Thoracic aorta (tissue), 2 donors: ENCODE results near the gene TOX2. TPM values are rescaled to one million over a fixed set of nuclear protein-coding genes. Genes with fewer than 3 reads are reported as not detected.
A peak's percentile ranks its signal among the peaks of the same experiment; 100 is the strongest.

Source experiments
- ATAC-seq: fragments of 150-250 bp; one replicate; pipeline ENCODE4 v1.8.0; 2017; ENCODE audit warnings: low read depth; ENCODE audit not compliant: insufficient number of reproducible peaks, low FRiP score
- DNase-seq: peaks from one replicate; pipeline ENCODE4 v3.0.0-alpha.2; 2020; ENCODE audit warnings: low spot score
- H3K27ac ChIP-seq, 2 donors: fragments of 200-600 bp; sonication (generic); 1 replicate in 1 of 2; 2 replicates in 1 of 2; pipeline ENCODE4 v1.5.1; 2016; ENCODE audit warnings: mild to moderate bottlenecking in 2 of 2, moderate library complexity in 2 of 2
- H3K27me3 ChIP-seq: fragments of 200-600 bp; sonication (generic); replicated peaks from 2 replicates; pipeline ENCODE4 v1.6.0; 2016; ENCODE audit warnings: mild to moderate bottlenecking; ENCODE audit not compliant: insufficient read depth
- H3K36me3 ChIP-seq: fragments of 200-600 bp; sonication (generic); one replicate; pipeline ENCODE4 v1.5.1; 2016
- H3K4me1 ChIP-seq, 2 donors: fragments of 200-600 bp; sonication (generic); 1 replicate in 1 of 2; 2 replicates in 1 of 2; pipeline versions ENCODE4 v1.5.1 to v1.6.0; 2016; ENCODE audit warnings: low read depth in 2 of 2, mild to moderate bottlenecking in 1 of 2; ENCODE audit not compliant: control insufficient read depth in 1 of 2
- H3K4me3 ChIP-seq: fragments of 200-600 bp; sonication (generic); 2 replicates; pipeline ENCODE4 v1.5.1; 2016; ENCODE audit warnings: mild to moderate bottlenecking
- H3K9me3 ChIP-seq: fragments of 200-600 bp; sonication (generic); 2 replicates; pipeline ENCODE4 v1.5.1; 2016
- total RNA-seq, 2 donors: library from RNA; depleted of rRNA; stranded (reverse); fragments of >200 nt; gene quantifications; one replicate each; pipeline versions ENCODE4 v1.1.0 to v1.2.3, GENCODE V29; 2016
- TF ChIP-seq, protein P1 (sequence below): fragments of 200-600 bp; sonication (generic); IDR thresholded peaks from one replicate; pipeline ENCODE4 v1.5.1; 2019; ENCODE audit warnings: antibody characterized with exemption

TOX2 gene
- total RNA-seq, 2 donors from 2014 or later = 4.2 to 14.6 TPM

GRCh38 chr20:44087051-44087856 is 172.6 kb downstream of the TOX2 start:
- TF ChIP-seq, protein P1, sequence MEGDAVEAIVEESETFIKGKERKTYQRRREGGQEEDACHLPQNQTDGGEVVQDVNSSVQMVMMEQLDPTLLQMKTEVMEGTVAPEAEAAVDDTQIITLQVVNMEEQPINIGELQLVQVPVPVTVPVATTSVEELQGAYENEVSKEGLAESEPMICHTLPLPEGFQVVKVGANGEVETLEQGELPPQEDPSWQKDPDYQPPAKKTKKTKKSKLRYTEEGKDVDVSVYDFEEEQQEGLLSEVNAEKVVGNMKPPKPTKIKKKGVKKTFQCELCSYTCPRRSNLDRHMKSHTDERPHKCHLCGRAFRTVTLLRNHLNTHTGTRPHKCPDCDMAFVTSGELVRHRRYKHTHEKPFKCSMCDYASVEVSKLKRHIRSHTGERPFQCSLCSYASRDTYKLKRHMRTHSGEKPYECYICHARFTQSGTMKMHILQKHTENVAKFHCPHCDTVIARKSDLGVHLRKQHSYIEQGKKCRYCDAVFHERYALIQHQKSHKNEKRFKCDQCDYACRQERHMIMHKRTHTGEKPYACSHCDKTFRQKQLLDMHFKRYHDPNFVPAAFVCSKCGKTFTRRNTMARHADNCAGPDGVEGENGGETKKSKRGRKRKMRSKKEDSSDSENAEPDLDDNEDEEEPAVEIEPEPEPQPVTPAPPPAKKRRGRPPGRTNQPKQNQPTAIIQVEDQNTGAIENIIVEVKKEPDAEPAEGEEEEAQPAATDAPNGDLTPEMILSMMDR = no peak
- Histone ChIP-seq H3K9me3 (no peaks in the 10 kb centered on the region), H3K27me3 (no peaks in the 10 kb centered on the region), H3K27ac (no peak overlapping the region), H3K4me1 (peaks cover 0 to 12% of the 10 kb centered on the region in 2 donors), H3K4me3 (no peak overlapping the region), H3K36me3 (no peaks in the 10 kb centered on the region)
- DNase-seq (no peak), ATAC-seq (no peak)

DNA sequence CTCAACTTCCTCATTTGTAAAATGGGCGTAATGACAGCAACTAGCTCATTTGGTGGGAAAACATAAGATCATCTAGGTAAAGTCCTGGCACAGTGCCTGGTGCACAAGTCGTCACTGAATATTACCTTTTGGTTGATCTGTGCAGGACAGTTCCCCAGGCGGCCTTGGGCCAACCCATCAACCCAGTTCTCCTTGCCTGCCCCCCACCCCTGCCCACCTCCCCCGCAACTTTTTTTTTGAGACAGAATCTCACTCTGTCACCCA is 173.1 kb downstream of the TOX2 start:
- ATAC-seq (no peak), DNase-seq (no peak)
- H3K9me3 ChIP-seq = no peaks in the 10 kb centered on the region
- TF ChIP-seq, protein P1 = no peak
- no peaks in the 10 kb centered on the region for H3K36me3 ChIP-seq
- H3K27ac ChIP-seq = no peak overlapping the region
- no peak overlapping the region for H3K4me3 ChIP-seq
- no peaks in the 10 kb centered on the region for H3K27me3 ChIP-seq
- peaks cover 0 to 12% of the 10 kb centered on the region in 2 donors for H3K4me1 ChIP-seq

GRCh38 chr20:44089987-44090674 is 175.5 kb downstream of the TOX2 start:
- ATAC-seq = no peak
- Histone ChIP-seq H3K9me3 (no peaks in the 10 kb centered on the region), H3K36me3 (no peaks in the 10 kb centered on the region), H3K4me3 (no peak overlapping the region), H3K27me3 (no peaks in the 10 kb centered on the region), H3K27ac (no peak overlapping the region), H3K4me1 (peaks cover 0 to 12% of the 10 kb centered on the region in 2 donors)
- TF ChIP-seq, protein P1 = no peak
- no peak for DNase-seq

DNA sequence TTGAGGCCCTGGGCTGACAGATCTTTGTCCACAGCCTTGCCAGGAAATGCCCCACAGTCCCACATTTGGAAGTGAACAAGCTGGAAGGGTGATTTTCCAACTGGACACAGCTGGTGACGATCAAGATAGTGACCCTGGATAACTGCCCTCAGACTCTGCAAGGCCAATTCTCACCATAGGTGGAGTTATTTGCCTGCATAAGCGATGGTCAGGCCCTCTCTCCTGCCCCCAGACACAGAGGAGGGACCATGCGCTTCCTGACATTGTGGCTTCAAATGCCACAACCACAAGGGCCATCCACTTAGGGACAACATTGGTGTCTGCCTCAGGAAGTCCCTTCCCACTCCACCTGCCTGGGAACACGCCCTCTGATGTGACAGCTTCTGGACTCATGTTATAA is 176.4 kb downstream of the TOX2 start:
- ATAC-seq = no peak
- H3K36me3 ChIP-seq = no peaks in the 10 kb centered on the region
- no peak for DNase-seq
- TF ChIP-seq, protein P1 = no peak
- H3K4me3 ChIP-seq = no peak overlapping the region
- H3K9me3 ChIP-seq = no peaks in the 10 kb centered on the region
- H3K27ac ChIP-seq = no peak overlapping the region
- no peaks in the 10 kb centered on the region for H3K27me3 ChIP-seq
- peaks cover 0 to 12% of the 10 kb centered on the region in 2 donors for H3K4me1 ChIP-seq

- no peak for ATAC-seq
- H3K9me3 ChIP-seq = no peaks in the 10 kb centered on the region
- TF ChIP-seq, protein P1 = peak; percentile 34
- no peak overlapping the region for H3K4me3 ChIP-seq
- DNase-seq = no peak
- H3K27ac ChIP-seq = no peak overlapping the region
- peaks cover 0 to 4% of the 10 kb centered on the region in 2 donors for H3K4me1 ChIP-seq
- H3K36me3 ChIP-seq = no peaks in the 10 kb centered on the region
- H3K27me3 ChIP-seq = no peaks in the 10 kb centered on the region
Observed at GRCh38 chr20:44092551-44093248, 178.0 kb downstream of the TOX2 start.
